IgD-negative memory B cell (primary cell): ENCODE results near the gene PRR12. TPM values are rescaled to one million over a fixed set of nuclear protein-coding genes. Genes with fewer than 3 reads are reported as not detected.

Source experiments
- H3K27ac Mint-ChIP-seq, 3 donors: one replicate each; pipeline ENCODE4 v1.8.0; 2020 to 2022; ENCODE audit warnings: mild to moderate bottlenecking in 3 of 3, mixed read lengths in 3 of 3, moderate library complexity in 1 of 3
- H3K27me3 Mint-ChIP-seq: one replicate; pipeline ENCODE4 v1.8.0; 2021; ENCODE audit warnings: mixed read lengths
- H3K36me3 Mint-ChIP-seq: one replicate; pipeline ENCODE4 v1.8.0; 2020; ENCODE audit warnings: mild to moderate bottlenecking, mixed read lengths
- H3K4me1 Mint-ChIP-seq, 3 donors: one replicate each; pipeline ENCODE4 v1.8.0; 2020 to 2022; ENCODE audit warnings: mixed read lengths in 3 of 3, mild to moderate bottlenecking in 1 of 3
- H3K4me3 Mint-ChIP-seq, 4 donors: one replicate each; pipeline ENCODE4 v1.8.0; 2020 to 2022; ENCODE audit warnings: mild to moderate bottlenecking in 4 of 4, mixed read lengths in 4 of 4, moderate library complexity in 3 of 4
- H3K9me3 Mint-ChIP-seq, 3 donors: one replicate each; pipeline ENCODE4 v1.8.0; 2020 to 2021; ENCODE audit warnings: mixed read lengths in 3 of 3, mild to moderate bottlenecking in 1 of 3
- polyA plus RNA-seq: library from polyadenylated mRNA; unstranded; fragments of 300-500 nt; fragmentation: Illumina TruSeq; gene quantifications from one replicate; pipeline ENCODE4 v1.2.3, GENCODE V29; 2021

The PRR12 gene
- polyA plus RNA-seq, 1 donor from 2014 or later = 0.70 TPM

- peak overlapping the region in 1 of 3 donors; percentile 87 for H3K27ac Mint-ChIP-seq
- H3K4me3 Mint-ChIP-seq = peak overlapping the region in 1 of 4 donors; percentile 78
- no peaks in the 10 kb centered on the region for H3K9me3 Mint-ChIP-seq
- no peaks in the 10 kb centered on the region for H3K27me3 Mint-ChIP-seq
- H3K36me3 Mint-ChIP-seq = peaks cover 4% of the 10 kb centered on the region
- H3K4me1 Mint-ChIP-seq = peaks cover 10 to 15% (median 14%) of the 10 kb centered on the region in 3 donors
These were observed 34.3 kb upstream of the PRR12 start for GRCh38 chr19:49556412-49557398.

- H3K27ac Mint-ChIP-seq = no peak overlapping the region
- H3K9me3 Mint-ChIP-seq = no peaks in the 10 kb centered on the region
- H3K4me3 Mint-ChIP-seq = peak overlapping the region in 2 of 4 donors; percentile 22 to 69
These were observed 33.2 kb upstream of the PRR12 start for GRCh38 chr19:49557641-49558325.

GRCh38 chr19:49558591-49558990 is 32.4 kb upstream of the PRR12 start:
- peak overlapping the region in 1 of 3 donors; percentile 10 for H3K27ac Mint-ChIP-seq
- peak overlapping the region in 2 of 4 donors; percentile 43 to 66 for H3K4me3 Mint-ChIP-seq
- peaks cover 9 to 11% (median 10%) of the 10 kb centered on the region in 3 donors for H3K4me1 Mint-ChIP-seq
- H3K9me3 Mint-ChIP-seq = no peaks in the 10 kb centered on the region
- peaks cover 4% of the 10 kb centered on the region for H3K36me3 Mint-ChIP-seq
- H3K27me3 Mint-ChIP-seq = no peaks in the 10 kb centered on the region

More at GRCh38 chr19:49557641-49558325, 33.2 kb upstream of the PRR12 start:
- H3K36me3 Mint-ChIP-seq = peaks cover 4% of the 10 kb centered on the region
- H3K27me3 Mint-ChIP-seq = no peaks in the 10 kb centered on the region
- H3K4me1 Mint-ChIP-seq = peaks cover 10 to 12% (median 11%) of the 10 kb centered on the region in 3 donors

GRCh38 chr19:49559443-49559842 is 31.5 kb upstream of the PRR12 start:
- H3K27me3 Mint-ChIP-seq = no peaks in the 10 kb centered on the region
- no peaks in the 10 kb centered on the region for H3K9me3 Mint-ChIP-seq
- peaks cover 9 to 15% (median 15%) of the 10 kb centered on the region in 3 donors for H3K4me1 Mint-ChIP-seq
- H3K36me3 Mint-ChIP-seq = peaks cover 6% of the 10 kb centered on the region
- peak overlapping the region in 2 of 3 donors; percentile 88 to 95 for H3K27ac Mint-ChIP-seq
- peak overlapping the region in 1 of 4 donors; percentile 66 for H3K4me3 Mint-ChIP-seq

GRCh38 chr19:49559928-49560327 is 31.1 kb upstream of the PRR12 start:
- H3K9me3 Mint-ChIP-seq = no peaks in the 10 kb centered on the region
- peak overlapping the region; percentile 88 to 95 (median 92) for H3K27ac Mint-ChIP-seq
- no peaks in the 10 kb centered on the region for H3K27me3 Mint-ChIP-seq
- H3K4me1 Mint-ChIP-seq = peaks cover 11 to 20% (median 18%) of the 10 kb centered on the region in 3 donors
- H3K4me3 Mint-ChIP-seq = peak overlapping the region in 3 of 4 donors; percentile 57 to 66 (median 62)
- H3K36me3 Mint-ChIP-seq = peaks cover 4% of the 10 kb centered on the region

GRCh38 chr19:49560358-49560900 is 30.6 kb upstream of the PRR12 start:
- Mint-ChIP-seq H3K4me1 (peaks cover 12 to 24% (median 22%) of the 10 kb centered on the region in 3 donors), H3K27me3 (no peaks in the 10 kb centered on the region), H3K4me3 (peak overlapping the region; percentile 57 to 82 (median 64))

GRCh38 chr19:49564616-49565045 is 26.4 kb upstream of the PRR12 start:
- Mint-ChIP-seq H3K4me1 (peaks cover 23 to 38% (median 35%) of the 10 kb centered on the region in 3 donors), H3K36me3 (peaks cover 4% of the 10 kb centered on the region), H3K27ac (peak overlapping the region; percentile 33 to 94 (median 78)), H3K27me3 (no peaks in the 10 kb centered on the region), H3K9me3 (no peaks in the 10 kb centered on the region), H3K4me3 (no peak overlapping the region)

More at GRCh38 chr19:49560358-49560900, 30.6 kb upstream of the PRR12 start:
- H3K9me3 Mint-ChIP-seq = no peaks in the 10 kb centered on the region
- H3K36me3 Mint-ChIP-seq = peaks cover 6% of the 10 kb centered on the region
- peak overlapping the region; percentile 88 to 95 (median 92) for H3K27ac Mint-ChIP-seq

GRCh38 chr19:49565261-49565660 is 25.7 kb upstream of the PRR12 start:
- Mint-ChIP-seq H3K36me3 (peaks cover 4% of the 10 kb centered on the region), H3K9me3 (no peaks in the 10 kb centered on the region), H3K4me3 (no peak overlapping the region), H3K27ac (peak overlapping the region; percentile 33 to 94 (median 78)), H3K27me3 (no peaks in the 10 kb centered on the region), H3K4me1 (peaks cover 23 to 41% (median 35%) of the 10 kb centered on the region in 3 donors)

GRCh38 chr19:49566302-49566701 is 24.7 kb upstream of the PRR12 start:
- Mint-ChIP-seq H3K4me3 (no peak overlapping the region), H3K27ac (peak overlapping the region in 1 of 3 donors; percentile 59), H3K9me3 (no peaks in the 10 kb centered on the region), H3K4me1 (peaks cover 29 to 36% (median 35%) of the 10 kb centered on the region in 3 donors), H3K27me3 (no peaks in the 10 kb centered on the region), H3K36me3 (peaks cover 4% of the 10 kb centered on the region)

GRCh38 chr19:49567861-49568441 is 23.0 kb upstream of the PRR12 start:
- peak overlapping the region; percentile 86 to 93 (median 89) for H3K27ac Mint-ChIP-seq
- no peaks in the 10 kb centered on the region for H3K27me3 Mint-ChIP-seq
- peaks cover 30 to 37% (median 35%) of the 10 kb centered on the region in 3 donors for H3K4me1 Mint-ChIP-seq
- peak overlapping the region; percentile 40 to 73 (median 60) for H3K4me3 Mint-ChIP-seq
- no peaks in the 10 kb centered on the region for H3K9me3 Mint-ChIP-seq
- H3K36me3 Mint-ChIP-seq = peaks cover 4% of the 10 kb centered on the region

GRCh38 chr19:49570138-49570856 is 20.7 kb upstream of the PRR12 start:
- peaks cover 21 to 25% (median 22%) of the 10 kb centered on the region in 3 donors for H3K4me1 Mint-ChIP-seq
- peaks cover under 1% of the 10 kb centered on the region for H3K36me3 Mint-ChIP-seq
- H3K9me3 Mint-ChIP-seq = no peaks in the 10 kb centered on the region
- peak overlapping the region in 3 of 4 donors; percentile 11 to 72 (median 34) for H3K4me3 Mint-ChIP-seq
- no peaks in the 10 kb centered on the region for H3K27me3 Mint-ChIP-seq
- H3K27ac Mint-ChIP-seq = peak overlapping the region; percentile 21 to 89 (median 83)

GRCh38 chr19:49570997-49571676 is 19.8 kb upstream of the PRR12 start:
- Mint-ChIP-seq H3K27ac (peak overlapping the region in 1 of 3 donors; percentile 59), H3K9me3 (no peaks in the 10 kb centered on the region), H3K4me3 (peak overlapping the region in 1 of 4 donors; percentile 9), H3K36me3 (no peaks in the 10 kb centered on the region), H3K27me3 (no peaks in the 10 kb centered on the region), H3K4me1 (peaks cover 21 to 24% (median 22%) of the 10 kb centered on the region in 3 donors)

GRCh38 chr19:49573009-49573408 is 18.0 kb upstream of the PRR12 start:
- Mint-ChIP-seq H3K27me3 (no peaks in the 10 kb centered on the region), H3K9me3 (no peaks in the 10 kb centered on the region), H3K4me3 (no peak overlapping the region), H3K27ac (no peak overlapping the region), H3K36me3 (no peaks in the 10 kb centered on the region), H3K4me1 (peaks cover 12 to 20% (median 18%) of the 10 kb centered on the region in 3 donors)
